ENCODE measurements around the gene SULT1A3. TPM values are rescaled to one million over a fixed set of nuclear protein-coding genes. Genes with fewer than 3 reads are reported as not detected.
A peak's percentile ranks its signal among the peaks of the same experiment; 100 is the strongest.
"Not testable (repeated sequence)": the region's sequence is repeated elsewhere in the genome, so short reads cannot be mapped to it uniquely, and the experiment has no call there.

The SULT1A3 gene
- 2.3 TPM for total RNA-seq

DNA sequence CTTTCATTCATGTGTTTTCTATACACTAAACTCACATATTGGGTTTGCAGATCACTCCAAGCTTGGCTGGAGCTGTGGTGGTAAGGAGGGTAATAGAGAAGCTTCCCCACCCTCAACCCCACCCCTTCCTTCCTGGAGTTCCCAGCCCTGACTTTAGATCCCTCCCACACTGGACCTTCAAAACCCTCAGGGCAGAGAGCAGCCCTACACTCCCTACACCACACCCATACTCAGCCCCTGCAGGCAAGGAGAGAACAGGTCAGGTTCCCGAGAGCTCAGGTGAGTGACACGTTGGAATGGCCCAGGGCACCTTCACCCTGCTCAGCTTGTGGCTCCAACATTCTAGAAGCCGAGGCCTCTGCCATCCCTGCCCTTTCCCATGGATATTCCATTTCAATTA, at the start of gene SULT1A3:
SULT1A3 (plus strand) TSS at position 207 of the 400 bp plus-strand sequence. CDS start 1,474 bp downstream, outside the sequence.
- DNase-seq: not testable (repeated sequence)

DNA sequence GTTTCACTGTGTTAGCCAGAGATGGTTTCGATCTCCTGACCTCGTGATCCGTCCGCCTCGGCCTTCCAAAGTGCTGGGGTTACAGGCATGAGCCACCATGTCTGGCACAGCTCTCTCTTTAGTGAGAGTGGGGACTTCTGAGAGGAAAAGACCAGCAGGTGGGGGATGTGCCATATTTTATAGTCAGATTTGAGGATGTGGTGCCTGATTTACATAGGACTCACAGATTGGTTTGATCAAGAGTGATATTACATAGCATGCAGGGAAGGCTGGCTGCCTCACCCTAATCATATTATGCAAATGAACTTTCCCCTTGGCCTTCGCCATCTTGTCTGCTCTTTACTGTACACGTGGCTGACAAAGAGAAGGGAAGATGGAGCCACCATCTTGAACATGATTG, 48.0 kb upstream of the SULT1A3 start:
- no peak for DNase-seq

DNA sequence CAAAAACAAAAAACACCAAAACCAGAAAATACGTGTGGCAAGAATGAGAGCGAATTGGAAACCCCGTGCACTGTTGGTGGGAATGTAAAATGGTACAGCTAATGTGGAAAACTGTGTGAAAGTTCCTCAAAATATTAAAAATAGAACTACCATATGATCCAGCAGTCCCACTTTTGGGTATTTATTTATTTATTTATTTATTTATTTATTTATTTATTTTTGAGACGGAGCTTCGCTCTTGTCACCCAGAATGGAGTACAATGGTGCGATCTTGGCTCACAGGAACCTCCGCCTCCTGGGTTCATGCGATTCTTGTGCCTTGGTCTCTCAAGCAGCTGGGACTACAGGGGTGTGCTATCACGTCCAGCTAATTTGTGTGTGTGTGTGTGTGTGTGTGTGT, 46.5 kb upstream of the SULT1A3 start:
- no peak for DNase-seq

DNA sequence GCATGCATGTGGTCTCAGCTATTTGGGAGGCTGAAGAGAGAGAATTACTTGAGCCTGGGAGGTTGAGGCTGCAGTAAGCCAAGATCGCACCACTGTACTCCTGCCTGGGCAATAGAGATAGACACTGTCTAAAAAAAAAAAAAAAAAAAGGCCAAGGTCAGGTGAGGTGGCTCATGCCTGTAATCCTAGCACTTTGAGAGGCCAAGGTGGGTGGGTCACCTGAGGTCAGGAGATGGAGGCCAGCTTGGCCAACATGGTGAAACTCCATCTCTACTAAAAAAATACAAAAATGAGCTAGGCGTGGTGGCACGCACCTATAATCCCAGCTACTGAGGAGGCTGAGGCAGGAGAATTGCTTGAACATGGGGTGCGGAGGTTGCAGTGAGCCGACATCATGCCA, 43.9 kb upstream of the SULT1A3 start:
- DNase-seq: no peak

DNA sequence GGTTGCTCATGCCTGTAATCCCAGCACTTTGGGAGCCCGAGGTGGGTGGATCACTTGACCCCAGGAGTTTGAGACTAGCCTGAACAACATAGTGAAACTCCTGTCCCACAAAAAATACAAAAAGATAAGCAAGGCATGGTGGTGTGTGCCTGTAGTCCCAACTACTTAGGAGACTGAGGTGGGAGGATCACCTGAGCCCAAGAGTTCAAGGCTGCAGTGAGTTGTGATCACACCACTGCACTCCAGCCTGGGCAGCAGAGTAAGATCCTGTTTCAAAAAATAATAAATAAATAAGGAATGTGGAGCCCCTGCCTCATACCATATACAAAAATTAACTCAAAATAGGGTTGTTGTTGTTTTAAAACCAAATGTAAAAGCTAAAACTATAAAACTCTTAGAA, 41.8 kb upstream of the SULT1A3 start:
- no peak for DNase-seq

DNA sequence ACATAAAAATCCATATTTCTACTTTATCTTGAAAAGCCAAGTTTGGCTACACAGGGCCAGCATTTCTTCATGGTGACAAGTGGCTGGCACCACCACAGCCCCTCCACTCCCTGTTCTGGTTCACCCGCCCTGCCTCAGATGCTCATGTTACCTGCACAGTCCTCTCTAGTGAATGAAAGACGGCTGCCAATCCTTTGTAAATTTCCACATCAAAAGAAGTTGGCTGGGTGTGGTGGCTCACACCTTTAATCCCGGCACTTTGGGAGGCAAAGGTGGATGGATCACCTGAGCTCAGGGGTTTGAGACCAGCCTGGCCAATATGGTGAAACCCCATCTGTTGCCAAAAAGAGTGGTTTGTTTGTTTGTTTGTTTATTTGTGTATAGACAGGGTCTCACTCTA, 35.5 kb upstream of the SULT1A3 start:
- no peak for DNase-seq

DNA sequence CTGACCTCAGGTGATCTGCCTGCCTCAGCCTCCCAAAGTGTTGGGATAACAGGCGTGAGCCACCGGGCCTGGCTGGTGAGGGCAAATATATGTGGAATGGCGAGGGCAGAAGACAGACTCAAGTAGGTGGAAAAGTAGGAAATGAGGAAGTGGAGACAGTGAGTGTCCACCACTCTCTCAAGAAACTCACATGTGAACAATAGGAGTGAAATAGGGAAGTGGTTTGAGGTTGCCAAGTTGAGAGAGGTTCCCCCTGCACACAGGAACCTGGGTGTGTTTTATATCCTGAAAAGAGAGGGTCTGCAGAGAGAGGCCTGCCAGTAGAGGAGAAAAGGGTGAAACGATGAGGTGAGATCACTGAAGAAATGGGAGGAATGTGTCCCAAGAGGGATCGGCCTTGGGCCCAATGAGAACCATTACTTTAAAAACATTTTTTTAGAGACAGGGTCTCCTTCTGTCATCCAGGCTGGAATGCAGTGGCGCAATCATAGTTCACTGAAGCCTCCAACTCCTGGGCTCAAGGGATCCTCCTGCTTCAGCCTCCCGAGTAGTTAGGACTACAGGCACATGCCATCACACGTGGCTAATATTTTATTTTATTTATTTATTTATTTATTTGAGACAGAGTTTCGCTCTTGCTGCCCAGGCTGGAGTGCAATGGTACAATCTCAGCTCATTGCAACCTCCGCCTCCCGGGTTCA, 32.7 kb upstream of the SULT1A3 start:
- DNase-seq: no peak

DNA sequence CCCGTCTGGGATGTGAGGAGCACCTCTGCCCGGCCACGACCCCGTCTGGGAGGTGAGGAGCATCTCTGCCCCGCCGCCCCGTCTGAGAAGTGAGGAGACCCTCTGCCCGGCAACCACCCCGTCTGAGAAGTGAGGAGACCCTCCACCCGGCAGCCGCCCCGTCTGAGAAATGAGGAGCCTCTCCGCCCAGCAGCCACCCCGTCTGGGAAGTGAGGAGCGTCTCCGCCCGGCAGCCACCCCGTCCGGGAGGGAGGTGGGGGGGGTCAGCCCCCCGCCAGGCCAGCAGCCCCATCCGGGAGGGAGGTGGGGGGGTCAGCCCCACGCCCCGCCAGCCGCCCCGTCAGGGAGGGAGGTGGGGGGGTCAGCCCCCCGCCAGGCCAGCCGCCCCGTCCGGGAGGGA, 30.3 kb upstream of the SULT1A3 start:
- not testable (repeated sequence) for DNase-seq

DNA sequence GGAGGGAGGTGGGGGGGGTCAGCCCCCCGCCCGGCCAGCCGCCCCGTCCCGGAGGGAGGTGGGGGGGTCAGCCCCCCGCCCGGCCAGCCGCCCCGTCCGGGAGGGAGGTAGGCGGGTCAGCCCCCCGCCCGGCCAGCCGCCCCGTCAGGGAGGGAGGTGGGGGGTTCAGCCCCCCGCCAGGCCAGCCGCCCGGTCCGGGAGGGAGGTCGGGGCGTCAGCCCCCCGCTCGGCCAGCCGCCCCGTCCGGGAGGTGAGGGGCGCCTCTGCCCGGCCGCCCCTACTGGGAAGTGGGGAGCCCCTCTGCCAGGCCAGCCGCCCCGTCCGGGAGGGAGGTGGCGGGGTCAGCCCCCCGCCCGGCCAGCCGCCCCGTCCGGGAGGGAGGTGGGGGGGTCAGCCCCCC, 29.6 kb upstream of the SULT1A3 start:
- DNase-seq: not testable (repeated sequence)

DNA sequence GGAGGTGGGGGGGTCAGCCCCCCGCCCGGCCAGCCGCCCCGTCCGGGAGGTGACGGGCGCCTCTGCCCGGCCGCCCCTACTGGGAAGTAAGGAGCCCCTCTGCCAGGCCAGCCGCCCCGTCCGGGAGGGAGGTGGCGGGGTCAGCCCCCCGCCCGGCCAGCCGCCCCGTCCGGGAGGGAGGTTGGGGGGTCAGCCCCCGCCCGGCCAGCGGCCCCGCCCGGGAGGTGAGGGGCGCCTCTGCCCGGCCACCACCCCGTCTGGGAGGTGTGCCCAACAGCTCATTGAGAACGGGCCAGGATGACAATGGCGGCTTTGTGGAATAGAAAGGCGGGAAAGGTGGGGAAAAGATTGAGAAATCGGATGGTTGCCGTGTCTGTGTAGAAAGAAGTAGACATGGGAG, 28.9 kb upstream of the SULT1A3 start:
- not testable (repeated sequence) for DNase-seq

DNA sequence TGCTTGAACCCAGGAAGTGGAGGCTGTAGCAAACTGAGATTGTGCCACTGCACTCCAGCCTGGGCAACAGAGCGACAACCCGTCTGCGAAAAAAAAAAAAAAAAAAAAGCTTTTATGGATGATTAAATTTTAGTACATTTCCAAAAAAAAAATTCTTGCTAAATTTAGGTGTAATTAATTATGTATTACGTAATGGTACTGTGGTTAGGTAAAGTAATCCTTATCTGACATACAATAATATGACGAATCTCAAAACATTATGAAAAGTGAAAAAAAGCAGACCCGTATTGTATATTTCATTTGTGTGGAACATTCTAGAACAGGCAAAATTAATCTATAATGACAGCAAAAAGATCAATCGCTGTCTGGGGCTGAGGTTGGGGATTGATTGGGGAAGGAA, 26.0 kb upstream of the SULT1A3 start:
- DNase-seq: no peak

DNA sequence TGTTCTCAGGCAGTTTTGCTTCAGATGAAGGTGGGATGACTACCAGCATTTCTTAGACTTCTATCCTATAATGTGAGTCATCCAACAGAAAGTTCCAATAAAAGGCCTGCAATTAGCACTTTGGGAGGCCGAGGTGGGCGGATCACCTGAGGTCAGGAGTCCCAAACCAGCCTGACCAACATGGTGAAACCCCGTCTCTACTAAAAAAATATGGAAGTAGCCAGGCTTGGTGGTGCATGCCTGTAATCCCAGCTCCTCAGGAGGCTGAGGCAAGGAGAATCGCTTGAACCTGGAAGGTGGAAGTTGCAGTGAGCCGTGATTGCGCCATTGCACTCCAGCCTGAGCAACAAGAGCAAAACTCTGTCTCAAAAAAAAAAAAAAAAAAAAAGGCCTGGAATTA, 22.2 kb upstream of the SULT1A3 start:
- DNase-seq: not testable (repeated sequence)

DNA sequence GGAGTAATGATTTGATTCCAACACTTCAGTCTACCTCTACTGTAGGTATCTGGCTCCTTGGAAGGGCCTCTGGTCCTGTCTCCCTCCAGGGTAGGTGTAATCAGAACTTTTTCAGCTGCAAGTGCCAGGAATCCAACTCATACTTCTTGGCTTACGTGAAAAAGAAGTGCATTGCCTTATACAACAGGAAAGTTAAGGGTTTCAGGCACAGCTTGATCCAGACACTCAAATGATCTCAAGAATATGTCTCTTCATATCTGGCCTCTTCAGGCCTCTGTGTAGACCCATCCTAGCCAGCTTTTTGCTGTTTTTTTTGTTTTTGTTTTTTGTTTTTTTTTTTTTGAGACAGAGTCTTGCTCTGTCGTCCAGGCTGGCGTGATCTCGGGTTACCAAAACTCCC, 19.9 kb upstream of the SULT1A3 start:
- DNase-seq: no peak

DNA sequence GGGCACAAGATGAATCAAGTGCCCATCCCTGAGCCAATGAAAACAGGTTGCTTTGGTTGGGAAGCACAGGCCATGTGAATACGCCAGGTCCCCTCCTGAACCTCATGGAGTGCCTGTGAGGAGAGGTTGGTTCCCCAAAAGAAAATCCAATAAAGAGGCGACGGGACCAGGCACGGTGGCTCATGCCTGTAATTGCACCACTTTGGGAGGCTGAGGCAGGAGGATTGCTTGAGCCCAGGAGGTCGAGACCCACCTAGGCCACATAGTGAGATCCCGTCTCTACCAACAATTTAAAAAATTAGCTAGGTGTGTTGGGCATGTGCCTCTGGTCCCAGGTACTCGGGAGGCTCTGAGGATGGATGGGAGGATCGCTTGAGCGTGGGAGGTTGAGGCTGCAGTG, 19.1 kb upstream of the SULT1A3 start:
- DNase-seq: no peak

DNA sequence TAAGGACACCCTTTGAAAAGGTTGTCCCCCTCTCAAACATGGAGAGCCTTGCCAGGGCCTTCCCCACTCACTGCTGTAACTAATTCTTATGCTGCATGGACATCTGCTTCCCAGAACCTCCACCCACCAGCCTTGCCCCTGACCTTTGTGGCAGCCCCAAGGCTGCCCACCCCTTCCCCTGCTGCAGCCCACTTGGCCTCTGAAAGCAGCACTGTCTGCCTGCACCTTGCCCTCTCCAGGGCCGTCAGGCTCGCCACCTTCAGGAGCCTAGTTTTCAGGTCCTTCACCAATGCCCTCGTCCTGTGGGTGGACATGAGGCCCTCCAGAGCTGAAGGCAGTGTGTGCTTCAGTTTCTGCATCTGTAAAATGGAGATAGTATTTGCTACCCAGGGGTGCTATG, 18.3 kb upstream of the SULT1A3 start:
- no peak for DNase-seq

DNA sequence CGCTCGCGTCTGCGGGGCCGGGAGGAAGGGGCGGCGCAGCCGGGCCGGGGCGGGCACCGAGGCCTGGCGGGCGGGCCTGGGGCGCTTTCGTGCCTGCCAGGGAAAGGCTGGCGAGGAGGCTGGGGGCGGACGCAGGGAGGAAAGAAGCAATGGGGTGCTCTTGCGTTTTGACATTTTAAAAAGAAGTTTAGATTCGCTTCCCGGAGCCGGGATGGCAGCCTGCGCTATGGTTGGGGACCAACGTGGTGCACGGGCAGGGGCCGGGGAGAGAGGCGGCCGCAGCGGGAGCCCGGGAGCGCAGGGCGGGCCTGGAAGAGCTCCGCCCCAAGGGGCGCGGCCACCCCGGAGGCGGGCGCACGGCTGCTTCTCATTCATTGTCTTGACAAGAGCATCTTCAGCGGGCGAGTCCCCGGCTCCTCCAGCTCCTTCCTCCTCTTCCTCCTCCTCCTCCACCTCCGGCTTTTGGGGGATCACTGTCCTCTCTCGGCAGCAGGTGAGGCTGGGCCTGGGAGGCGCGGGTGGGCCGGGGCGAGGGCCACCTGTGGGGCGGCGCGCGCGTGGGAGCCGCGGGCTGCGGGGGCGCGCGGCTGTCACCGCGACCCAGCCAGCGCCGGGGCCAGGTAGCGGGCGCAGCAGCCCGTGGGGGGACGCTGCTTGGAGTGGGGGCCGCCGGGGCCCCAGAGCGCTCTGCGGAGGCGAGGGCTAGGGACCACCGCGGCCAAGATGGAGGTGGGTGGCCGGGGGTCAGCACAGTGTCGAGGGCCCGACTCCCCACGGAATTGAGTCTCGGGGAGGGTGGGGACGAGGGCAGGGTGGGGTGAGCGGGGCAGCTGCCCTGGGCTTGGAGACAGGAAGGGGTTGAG, 15.6 kb upstream of the SULT1A3 start, which contains the start of gene CORO1A:
CORO1A (plus strand) TSS at position 370 of the 863 bp plus-strand sequence. CDS start 1,608 bp downstream, outside the sequence.
- DNase-seq: peak; percentile 77

DNA sequence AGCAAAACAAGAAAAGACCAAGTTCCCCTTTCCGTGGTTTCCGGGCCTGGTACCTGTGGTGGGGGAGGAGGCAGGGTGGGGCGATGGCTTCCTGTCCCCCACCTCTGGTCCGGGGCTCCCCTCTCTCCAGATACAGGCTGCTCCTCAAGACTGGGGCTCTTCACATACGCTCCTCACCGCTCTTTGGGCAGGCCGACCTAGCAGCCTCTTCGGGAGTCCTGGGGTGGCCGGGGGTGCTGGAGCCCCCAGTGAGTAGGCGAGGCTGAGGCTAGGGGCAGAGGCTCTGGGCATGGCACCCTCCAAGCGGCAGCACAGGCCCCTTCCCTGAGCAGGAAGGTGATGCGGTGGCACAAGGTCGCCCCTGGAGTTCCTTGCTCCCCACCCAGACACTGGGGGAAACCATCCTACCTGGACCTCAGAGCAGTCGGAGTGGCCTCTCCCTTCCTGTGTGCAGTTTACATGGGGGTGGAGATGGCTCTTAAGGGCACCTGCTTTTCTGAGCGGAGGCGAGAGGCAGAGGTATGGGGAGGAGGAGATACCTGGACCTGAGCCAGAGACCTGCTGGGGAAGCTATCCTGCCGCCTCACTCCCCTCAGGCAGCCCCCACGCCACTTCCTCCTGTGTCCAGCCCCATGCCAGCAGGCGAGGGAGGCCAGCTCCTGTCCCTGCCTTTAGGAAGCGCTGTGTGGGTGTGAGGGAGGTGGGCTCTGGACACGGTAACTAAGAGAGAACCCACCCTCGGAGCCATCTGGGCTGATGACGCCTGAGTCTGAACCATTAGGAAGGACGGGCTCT, 14.8 kb upstream of the SULT1A3 start:
- DNase-seq: no peak

DNA sequence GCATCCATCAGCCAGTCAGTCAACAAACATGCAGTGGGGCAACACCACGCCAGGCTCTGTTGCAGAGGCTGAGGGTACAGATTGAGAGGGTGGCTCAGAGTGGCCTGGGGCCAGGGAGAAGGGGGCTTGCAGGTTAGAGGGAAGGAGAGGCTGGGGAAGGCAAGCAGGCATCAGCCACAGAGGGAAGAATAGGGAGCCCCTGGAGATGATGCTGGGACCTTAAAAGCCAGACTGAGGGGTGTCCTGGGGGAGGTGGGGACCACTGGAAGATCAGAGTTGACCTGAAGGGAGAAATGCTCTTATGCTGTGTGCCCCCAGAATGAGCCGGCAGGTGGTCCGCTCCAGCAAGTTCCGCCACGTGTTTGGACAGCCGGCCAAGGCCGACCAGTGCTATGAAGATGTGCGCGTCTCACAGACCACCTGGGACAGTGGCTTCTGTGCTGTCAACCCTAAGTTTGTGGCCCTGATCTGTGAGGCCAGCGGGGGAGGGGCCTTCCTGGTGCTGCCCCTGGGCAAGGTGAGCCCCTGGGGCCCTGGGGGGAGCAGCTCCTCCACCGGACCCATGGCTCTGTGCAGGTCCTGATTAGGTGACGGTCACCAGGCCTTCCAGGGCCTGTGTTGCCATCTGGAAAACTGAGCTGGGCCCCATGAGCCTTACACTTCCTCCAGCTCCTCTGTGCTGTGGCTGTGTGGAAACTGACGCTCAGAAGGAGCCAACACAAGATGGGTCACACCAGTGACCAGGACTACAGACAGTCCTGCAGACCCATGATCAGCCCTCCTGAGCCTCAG, 14.0 kb upstream of the SULT1A3 start:
- no peak for DNase-seq

DNA sequence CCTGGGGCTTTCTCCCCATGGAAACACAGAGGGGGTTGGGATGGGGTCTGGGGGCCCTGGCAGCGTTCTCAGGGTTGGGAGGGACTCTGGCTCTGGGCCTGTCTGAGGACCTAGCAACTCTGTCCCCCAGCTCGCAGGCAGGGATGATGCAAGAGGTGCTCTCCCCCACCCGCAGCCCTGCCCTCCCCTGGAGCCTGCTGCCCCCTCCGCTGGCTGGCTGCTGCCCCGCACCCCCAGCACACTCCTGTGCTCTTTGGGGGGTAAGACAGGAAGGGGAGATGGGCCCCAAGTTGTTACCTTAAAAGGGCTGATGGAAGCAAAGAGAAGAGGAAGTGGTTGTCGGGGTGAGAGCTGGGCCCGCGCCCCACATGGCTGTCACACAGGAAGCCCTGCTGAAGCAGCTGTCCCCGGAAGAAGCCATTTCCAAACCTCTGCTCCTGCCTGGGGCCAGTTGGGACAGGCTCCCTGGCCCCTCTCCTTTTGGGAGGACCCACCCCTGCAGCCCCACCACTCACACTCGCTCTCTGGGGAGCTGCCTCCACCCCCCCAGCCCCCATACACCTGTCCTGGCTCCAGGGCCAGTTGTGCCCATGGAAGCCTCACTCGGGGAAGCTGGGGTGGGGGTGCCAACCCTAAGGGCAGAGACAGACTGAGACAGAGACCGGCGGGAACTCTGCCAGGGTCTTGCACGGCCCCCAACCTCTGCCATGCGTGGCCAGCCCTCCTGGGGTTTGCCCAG, 13.2 kb upstream of the SULT1A3 start:
- DNase-seq: no peak

DNA sequence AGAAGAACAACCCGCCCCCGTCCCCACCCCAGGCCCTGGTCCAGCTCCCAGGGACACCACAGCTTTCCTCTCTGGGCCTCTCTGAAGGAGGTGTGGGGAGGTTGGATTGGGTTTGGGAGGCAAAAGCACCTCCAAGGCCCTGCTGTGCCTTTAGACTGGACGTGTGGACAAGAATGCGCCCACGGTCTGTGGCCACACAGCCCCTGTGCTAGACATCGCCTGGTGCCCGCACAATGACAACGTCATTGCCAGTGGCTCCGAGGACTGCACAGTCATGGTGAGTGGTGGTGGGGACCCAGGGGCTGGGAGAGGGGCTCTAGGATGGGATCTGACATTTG, 12.6 kb upstream of the SULT1A3 start:
- no peak for DNase-seq

Data from occipital lobe (tissue), 2 donors.